ENCODE measurements around the gene PLXNA4.

Gene PLXNA4

DNA sequence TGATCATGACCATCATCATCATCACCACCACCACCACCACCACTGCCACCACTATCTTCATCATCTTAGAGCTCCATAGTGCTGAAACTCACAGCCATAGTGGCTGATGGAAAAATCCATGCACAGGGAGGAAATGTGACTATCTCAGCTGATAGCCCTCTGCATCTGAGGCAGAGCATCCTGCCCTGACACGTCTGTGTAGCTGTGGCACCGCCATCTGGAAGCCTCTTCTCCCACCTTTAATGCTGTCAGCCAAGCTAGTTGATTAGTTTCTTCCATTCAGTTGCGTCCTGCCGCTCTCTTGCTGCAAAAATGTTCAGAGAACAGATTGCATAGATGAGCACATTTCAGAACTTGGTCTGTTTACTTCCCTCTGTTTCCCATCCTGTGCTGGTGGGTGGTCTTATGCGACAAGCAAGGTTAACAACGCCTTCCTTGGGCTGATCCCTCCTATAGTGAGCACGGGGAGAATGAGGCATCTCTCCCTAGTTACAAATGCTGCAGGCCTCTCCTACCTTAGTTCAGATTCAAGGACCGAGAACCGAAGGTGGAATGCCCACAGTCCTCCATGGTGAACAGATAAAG is 478.6 kb downstream of the PLXNA4 start:
- DNase-seq: no peak

GRCh38 chr7:132095111-132095765 is 481.0 kb downstream of the PLXNA4 start:
- no peak for DNase-seq

- no peak for DNase-seq
Measured at GRCh38 chr7:132092106-132092505, 484.2 kb downstream of the PLXNA4 start.

- no peak for DNase-seq
Measured at GRCh38 chr7:132091706-132092105, 484.6 kb downstream of the PLXNA4 start.

GRCh38 chr7:132090444-132090843 is 485.8 kb downstream of the PLXNA4 start:
- no peak for DNase-seq

DNA sequence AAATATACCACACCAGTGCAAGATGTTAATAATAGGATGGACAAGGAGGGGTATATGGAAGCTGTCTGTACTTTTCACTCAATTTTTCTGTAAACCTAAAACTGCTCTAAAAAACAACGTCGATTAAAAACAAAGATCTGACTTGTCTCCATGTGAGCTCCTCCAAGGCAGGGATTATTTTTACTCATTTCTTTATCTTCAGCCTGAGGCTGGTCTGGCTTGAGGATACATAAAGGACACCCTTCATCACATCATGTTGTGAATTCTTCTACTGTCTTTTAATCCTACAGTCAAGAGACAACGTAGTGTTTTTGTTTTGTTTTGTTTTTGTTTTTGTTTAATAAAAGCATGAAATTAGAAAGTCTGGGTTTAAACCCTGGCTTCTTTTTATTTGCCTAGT is 486.9 kb downstream of the PLXNA4 start:
- no peak for DNase-seq

DNA sequence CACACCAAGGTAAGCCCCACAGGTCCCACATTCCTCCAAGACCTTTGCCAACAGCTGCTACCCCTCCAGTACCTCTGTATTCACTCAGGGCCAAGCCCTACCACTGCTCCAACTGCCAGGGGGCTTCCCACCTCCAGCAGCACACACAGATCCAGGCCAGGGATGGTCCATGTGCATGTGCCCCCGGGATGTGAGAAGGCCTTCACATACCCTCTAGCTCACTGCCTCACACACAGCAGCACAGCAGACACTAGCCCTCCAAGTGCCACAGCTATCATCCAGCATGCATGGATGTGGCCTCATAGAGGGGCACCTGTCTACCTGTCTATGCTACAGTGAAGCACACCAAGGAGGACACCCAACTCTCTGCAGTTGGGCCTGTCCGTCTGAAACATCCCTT is 488.8 kb downstream of the PLXNA4 start:
- no peak for DNase-seq

DNA sequence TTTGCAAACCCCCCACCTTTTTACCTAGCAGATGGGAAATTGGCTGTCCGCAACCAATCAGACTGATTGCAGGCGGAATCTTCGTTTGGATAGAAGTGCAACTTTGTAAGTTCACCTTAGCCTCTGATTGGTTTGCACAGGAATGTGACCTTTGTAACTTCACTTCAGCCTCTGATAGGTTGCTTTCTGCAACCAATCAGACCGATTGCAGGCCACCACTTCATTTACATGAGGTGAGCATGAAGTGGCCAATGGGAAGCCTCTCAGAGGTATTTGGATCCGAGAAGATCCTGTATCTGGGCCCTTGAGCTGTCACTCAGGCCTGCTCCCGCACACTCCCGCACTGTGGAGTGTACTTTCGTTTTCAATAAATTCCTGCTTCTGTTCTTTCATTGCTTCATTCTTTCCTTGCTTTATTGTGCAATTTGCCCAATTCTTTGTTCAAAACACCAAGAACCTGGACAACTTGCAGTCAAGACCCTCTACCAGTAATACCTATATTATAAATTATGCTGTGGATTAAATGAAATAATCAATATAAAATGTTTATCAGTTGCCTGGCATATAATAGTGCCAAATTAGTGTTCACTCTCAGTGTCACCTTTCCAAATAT is 491.4 kb downstream of the PLXNA4 start:
- DNase-seq: no peak

- no peak for DNase-seq
Measured at GRCh38 chr7:132083537-132084123, 492.6 kb downstream of the PLXNA4 start.

- DNase-seq: no peak
Measured at GRCh38 chr7:132083126-132083525, 493.1 kb downstream of the PLXNA4 start.

GRCh38 chr7:132082394-132082793 is 493.9 kb downstream of the PLXNA4 start:
- DNase-seq: no peak

DNA sequence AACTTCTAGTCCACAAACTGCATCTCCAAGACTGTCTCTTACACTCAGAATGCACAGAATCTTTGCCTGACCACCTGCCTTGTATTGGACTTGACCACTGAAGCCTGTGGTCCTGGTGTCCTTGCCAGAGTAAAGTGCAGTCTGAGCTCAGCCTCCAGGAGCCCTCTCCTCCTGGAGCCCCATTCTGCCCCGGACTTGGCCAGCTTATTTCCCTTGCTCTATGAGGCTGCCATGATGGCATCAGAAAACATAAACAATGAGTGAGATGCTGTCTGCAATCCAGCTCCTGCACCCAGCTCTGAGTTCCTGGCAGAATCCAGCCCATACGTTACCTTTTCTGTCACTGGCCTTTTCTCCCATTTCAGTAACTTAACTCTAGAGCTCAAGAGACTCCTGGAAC is 494.6 kb downstream of the PLXNA4 start:
- DNase-seq: no peak

DNA sequence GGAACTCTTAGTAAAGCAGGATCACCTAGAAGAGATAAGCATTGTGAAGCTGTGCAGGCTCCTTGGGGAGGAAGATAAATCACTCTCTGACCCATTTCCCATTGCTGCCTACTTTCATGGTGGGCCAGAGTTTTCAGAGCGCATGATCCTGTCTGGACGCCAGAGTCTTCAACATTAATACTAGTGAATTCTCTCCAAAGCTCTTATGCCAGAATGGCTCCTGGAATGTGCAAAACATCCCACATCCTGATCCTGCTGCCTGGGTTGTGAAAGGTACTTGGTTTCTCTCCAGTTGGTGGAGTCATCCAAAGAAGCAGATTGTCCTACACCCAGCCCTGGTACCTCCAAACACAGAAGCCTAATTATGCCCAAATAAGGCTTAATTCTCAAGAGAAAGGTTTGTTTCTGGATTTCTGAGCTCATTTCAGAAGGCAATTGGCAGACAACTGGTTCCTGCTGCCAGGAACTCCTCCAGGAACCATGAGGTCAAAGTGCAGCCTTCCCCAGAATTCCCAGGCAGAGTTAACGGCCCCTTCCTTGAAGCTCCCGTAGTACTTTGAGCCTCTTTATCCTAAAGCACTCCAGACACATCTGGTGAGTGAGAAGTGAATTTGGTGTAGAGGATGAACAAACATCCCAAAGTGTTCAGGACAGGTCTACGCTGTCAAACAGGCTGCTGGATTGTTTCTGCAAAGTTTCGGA is 495.2 kb downstream of the PLXNA4 start:
- no peak for DNase-seq

DNA sequence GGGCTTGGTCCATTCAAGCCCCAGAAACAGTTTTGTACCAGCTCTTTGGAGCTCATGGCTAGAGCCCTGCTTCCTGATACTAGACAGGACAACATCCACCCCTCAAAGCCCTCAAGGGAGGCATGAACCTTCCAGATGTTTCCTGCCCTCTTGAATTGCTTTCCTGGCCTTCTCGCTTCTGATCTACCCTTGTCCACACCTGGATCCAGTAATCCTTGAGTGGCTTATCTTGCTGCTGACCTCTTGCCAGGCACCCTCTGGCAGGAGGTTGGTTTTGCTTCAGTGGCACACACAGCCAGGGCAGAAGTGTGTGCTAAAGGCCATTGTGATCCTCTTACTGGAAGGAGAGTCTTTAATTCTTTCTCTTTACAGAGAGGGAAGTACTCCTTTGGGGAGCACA is 495.8 kb downstream of the PLXNA4 start:
- DNase-seq: no peak

GRCh38 chr7:132078891-132079735 is 497.2 kb downstream of the PLXNA4 start:
- DNase-seq: no peak

DNA sequence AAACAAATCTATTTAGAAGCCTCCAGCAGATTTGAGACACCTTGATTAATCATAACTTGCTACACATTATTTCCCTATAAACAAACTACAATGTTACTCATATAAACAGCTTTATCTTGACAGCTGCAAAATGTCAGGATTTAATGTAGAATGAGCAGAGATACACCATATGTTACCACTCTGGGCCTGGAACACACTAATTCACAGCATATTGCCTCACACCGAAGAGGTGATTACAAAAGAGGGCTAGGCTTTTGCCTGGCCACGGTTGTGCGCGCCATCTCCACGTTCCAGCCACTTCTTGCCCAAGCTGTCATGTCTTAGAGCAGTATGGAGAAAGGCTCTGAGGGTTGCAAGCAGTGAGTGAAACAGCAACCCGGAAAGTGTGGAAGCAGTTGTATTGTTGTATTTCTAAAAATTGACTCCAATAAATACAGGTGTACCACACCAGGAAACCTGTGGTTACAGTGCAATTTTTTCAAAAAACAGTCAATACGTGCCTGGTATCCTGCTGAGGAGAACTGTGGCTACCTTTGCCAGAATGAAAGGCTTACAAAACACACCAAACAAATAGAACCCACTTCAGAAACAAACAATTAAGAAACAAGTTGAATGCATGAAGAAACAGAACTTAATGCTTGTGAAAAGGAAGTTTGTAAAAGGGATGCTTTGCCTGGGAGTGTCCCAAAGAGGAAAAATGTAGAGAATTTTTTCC is 498.1 kb downstream of the PLXNA4 start:
- no peak for DNase-seq

DNA sequence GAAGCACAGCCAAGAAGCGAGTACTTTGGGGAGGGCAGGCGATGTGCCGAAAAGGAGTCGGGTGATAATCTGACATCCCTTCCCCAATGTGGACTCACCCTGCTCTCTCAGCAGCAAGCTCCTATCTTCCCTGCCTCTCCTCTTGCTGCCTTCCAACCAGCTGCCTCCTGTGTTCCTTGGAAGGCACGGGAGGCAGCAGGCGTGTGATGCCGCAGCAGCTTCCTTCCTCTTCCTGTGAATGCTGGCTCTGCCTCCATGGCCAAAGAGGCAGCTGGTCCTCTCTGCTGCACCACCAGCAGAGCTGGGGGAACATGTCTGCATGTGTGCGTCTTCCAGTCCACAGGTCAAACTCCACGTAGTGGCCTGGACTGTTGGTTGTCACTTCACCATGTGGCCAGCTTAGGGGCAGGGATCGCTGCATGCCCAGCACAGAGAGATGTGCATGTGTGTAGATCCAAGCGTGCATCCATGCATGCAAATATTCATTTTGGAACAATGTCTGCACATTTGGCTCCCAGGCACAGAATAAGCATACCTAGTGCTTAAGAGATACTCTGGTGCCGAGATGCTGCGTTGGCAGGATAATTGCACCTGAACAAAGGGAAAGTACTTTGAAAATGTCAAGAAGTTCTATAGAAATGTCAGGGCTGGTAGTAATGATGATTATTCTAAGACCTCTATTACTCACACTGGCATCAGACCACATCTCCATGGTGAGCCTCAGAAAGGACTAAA is 499.8 kb downstream of the PLXNA4 start:
- no peak for DNase-seq

DNA sequence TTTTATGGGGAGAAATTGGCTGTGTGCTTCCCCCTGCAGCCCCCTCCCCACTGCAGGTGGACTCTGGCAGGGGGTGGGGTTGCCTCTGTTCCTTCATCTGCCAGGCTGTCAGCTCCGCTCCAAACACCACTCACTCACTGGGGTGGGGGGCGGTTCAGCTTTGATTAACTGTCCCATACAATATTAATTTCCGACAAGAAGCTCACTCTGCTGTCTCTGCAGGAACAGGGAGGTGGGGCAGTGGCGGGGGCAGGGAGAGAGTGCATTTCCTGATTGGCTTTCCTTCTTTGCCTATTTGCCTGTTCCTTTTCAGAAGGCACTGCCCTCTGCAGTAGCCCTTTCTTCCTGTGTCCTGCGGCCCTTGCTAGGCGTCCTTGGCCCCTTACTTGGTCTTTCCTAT is 500.8 kb downstream of the PLXNA4 start:
- DNase-seq: no peak

- no peak for DNase-seq
Measured at GRCh38 chr7:132073920-132074589, 502.2 kb downstream of the PLXNA4 start.
